HG02623 (cell line): ENCODE results near the gene IPO9.
"Not testable (repeated sequence)": the region's sequence is repeated elsewhere in the genome, so short reads cannot be mapped to it uniquely, and the experiment has no call there.

Source experiments
- ATAC-seq: cut with Tn5 transposase; IDR thresholded peaks from one replicate; pipeline ENCODE4 v1.9.1; 2021; ENCODE audit warnings: moderate library complexity; ENCODE audit not compliant: unreplicated experiment

IPO9 gene

DNA sequence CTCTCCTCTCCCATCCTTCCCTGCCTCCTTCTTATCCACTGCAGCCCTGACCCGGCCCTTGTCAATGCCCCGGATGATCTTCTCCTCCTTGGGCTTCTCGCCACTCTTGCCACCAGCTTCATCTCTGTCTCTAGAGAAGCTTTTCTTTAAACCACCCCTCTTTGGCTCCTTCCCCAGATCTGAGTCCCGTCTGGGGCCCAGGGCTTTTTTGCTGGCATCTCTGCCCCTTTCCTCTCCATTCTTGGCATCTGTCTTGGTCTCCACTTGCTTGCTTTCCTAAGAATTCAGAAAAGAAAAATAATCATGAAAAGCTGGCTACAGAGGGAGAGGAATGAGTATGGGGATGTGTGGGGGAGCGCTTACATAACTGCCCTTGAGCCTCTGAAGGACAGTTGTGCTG, 71.5 kb downstream of the IPO9 start:
- ATAC-seq = no peak

DNA sequence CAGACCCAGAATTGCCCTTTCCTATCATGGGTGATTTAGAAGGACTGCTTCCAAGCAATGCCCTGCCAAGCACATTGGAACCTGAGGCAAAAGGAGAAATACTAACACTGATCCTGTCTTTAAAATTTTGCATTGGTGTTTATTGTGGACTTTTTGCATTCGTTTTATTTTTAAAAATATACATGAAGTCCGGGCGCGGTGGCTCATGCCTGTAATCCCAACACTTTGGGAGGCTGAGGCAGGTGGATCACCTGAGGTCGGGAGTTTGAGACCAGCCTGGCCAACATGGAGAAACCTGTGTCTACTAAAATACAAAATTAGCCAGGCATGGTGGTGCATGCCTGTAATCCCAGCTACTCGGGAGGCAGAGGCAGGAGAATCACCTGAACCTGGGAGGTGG, 72.1 kb downstream of the IPO9 start:
- not testable (repeated sequence) for ATAC-seq

DNA sequence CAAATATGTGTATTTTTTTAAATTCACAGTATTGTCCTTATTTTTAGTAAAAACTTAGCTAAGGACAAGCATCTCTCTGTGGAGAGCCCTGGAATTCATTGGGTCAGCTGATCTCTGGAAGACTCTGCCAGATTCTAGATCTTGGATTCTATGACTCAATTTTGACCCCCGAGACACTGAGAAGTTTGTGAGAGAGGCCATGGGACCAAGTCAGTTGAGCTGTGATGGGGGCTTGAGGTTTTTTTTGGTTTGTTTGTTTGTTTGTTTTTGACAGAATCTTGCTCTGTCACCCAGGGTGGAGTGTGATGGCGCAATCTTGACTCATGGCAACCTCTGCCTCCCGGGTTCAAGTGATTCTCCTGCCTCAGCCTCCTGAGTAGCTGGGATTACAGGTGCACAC, 73.2 kb downstream of the IPO9 start:
- no peak for ATAC-seq

DNA sequence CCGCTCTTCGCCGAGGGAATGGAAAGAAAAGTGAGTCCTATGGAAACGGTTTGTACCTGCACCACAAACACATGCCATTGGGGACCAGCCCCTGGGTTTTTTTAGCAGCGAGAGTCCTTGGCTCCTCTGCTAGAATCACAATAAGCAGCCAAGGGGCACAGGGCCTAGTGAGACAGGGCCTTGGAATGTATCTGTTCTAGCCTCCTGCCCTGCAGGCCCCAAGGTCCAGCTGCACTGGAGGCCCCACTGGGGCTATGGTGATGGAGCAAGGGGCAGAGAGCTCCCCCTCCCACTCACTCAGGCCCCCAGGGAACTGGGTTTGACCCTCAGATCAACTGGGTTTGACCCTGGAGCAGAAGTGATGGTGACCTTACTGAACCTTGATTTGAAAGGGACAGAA, 74.2 kb downstream of the IPO9 start:
- no peak for ATAC-seq

DNA sequence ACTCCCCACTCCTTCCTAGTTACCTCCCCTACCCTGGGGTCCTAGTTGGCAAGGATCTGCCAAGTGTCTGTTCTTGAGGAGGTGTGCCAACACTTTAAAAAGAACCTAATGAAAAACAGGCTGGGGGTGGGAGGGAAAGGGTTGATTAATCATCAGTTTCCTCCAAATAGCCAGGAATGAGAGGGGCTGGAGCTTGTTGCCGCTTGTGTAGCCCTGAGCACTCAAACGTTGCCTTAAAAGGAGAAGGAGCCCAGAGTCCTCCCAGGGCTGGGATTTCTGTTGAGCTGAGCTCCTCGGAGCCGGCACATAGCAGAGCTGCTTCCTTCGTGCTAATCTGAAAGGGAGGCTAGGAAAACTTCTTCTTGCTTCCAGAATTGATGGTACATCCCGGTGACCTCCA, 75.6 kb downstream of the IPO9 start:
- ATAC-seq = no peak

DNA sequence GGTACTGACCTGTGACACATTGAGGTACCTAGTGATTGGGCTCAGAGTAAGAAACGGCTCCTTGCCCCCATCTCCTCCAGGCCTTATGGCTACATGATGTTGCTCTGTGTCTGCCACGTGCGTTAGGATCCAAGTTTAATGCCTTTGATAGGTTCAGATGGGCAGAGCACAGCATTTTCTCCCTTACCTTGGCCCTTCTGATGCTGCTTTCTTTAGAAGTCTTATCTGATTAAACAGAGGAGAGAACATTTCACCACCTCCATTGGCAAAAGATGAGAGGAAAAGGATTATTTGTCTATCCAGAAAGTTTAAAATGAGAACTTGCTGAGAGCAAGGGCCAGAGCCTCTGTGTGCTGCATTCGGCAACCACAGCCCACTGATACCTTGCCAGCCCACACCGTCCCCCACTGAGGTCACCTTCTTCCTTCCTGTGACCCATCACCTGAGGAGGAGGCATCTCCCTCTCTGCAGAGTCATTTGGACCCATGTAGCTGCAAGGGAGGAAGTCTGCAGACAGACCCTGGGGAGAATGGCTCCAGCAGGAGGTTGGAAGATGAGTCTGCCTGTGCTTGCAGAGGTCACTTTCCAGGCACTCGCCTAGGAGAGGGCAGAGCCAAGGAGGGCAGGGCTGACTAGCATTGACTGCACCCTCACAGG, 76.4 kb downstream of the IPO9 start:
- ATAC-seq = no peak

DNA sequence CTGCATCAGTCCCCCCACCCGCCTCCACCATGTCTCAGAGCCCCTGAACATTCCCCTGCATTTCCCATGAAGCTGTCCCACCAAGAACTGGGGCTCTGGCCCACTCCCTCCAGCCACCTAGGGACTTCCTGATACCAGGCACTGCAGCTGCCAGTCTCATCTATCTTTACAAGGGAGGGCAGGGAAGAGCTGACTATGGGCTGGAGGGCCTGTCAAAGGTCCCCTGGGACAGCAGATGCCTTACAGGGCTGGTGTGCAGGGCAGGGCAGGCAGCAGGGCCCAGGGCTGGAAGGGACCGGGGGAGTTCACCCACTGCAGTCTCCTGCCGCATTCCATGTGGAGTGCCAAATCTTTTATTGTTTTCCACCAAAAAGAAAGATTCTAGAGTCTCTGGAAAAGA, 77.4 kb downstream of the IPO9 start:
- no peak for ATAC-seq

DNA sequence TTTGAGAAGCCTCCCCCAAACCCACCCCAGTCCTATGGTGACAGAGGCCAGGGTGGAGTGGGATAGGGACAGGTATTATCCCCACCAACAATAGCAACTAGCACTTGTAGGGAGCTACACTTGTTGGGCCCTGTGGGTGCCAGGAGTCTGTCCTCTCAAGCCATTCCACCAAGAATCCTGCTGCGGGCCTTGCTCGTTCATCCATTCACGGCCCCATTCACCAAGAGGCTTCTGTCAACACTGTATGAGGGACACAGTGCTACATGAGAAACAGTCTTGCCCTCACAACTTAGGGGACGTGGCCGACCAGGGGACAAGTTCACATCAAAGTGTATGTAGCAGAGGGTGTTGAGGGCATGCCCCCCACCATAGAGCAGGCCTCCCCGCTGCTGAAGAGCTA, 78.7 kb downstream of the IPO9 start:
- ATAC-seq = no peak

DNA sequence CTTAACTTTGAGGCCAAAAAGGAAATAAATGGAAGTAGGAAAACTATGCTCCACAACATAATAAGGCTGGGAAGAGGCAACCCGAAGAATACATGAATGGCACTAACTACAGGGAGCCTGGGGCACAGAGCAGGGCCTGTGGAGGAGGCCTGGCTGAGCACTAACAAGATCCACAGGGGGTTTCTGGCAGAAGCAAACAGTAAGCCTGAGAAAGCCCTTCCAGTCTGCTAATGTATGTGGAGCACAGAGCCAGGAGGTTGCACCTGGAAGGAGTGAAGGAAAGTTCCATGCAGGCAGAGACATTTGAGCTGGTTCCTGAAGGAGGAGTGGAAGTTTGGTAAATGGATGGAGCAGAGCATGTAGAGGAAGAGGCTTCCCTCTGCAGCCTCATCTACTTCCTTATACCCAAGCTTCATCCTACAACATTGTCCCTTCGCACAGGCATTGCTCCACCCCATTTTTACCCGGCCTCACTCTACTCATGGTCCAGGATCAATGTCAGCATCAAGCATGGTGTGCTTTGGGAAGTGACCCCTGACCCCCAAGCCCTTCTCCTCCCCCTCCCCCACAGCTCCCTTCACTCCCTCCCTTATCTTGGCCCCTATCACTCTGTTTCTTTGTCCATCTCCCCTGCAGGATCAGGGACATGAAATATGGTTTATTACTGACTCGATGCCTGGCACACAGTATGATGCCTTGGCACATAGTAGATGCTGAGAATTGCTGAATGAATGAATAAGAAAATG, 83.0 kb downstream of the IPO9 start:
- no peak for ATAC-seq

DNA sequence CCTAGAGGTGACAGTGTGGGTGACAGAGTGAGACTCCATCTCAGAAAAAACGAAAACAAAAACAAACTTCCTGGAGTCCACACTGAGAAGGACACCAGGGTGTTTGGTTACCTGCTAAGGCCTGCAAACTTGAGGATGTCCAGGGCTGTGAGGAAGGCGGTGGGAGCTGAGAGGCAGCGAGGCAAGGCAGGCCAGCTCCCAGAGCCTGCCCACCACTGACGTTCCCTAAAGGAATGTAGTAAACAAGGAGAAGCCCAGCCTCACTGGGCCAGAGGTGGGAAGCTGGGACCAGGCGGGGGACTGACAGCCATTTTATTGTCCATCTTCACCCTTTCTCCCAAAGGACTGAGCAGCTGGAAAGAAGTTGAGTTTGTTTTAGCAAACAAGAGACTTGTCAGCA, 83.9 kb downstream of the IPO9 start:
- ATAC-seq = no peak

DNA sequence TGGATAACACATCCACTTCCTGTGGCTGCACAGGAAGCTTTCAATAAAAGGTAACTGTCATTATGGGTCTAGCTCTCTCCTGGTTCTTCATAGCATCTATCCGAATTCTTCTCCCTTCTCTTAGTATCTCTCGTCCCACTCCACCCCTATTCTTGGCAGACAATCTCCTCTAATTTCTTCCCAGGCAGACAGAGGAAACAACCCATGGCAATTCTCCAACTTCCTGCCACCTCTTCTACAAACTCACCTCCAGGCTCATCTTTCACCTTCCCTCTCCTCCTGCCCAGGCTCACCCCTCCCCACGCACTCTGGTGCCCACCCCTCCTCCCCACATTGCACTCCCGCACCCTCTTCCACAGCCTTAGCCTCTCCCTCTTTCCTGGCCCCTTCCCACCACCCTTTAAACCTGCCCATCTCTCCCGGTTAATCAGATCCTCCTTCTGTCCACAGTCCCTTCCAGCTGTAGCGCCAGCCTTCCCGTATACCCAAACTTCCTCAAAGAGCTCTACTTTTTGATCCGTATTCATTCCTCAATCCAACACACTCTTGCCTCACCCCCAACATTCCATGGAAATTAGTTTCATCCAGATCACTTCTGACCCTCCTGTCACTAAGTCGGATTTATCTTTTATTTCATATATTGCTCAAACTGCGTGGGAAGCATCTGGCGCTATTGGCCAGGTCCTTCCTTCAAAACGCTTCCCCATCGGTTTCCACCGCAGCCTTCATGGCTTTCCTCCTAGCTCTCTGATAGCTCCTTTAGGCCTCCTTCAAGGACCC, 85.7 kb downstream of the IPO9 start:
- no peak for ATAC-seq

DNA sequence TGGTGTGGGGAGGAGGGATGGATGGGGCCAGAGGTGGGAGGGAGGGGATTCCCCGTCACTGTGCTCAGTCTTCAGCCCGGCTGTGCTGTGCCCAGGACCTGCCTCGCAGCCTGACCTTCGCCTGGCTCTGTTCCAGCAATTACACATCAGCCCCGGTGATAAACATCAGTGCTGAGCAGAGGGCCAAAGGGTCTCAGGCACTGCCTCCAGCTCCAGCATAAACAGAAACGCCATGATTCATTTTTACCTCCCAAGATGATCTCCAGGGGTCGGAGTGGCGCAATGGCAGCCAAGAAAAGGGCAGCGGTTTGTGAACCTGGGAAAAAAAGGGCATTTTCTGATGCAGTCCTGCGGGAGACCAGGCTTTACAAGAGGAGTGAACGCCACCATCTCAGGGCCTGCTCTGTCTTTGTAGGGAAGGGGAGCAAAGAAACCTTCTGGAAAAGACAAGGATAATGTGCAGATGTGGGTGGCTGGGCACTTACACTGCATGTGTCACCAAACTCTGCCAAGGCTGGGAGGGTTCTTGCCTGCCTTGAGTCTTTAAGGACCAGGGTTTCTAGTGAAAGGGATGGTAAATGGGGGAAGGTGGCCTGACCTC, 87.8 kb downstream of the IPO9 start:
- no peak for ATAC-seq

DNA sequence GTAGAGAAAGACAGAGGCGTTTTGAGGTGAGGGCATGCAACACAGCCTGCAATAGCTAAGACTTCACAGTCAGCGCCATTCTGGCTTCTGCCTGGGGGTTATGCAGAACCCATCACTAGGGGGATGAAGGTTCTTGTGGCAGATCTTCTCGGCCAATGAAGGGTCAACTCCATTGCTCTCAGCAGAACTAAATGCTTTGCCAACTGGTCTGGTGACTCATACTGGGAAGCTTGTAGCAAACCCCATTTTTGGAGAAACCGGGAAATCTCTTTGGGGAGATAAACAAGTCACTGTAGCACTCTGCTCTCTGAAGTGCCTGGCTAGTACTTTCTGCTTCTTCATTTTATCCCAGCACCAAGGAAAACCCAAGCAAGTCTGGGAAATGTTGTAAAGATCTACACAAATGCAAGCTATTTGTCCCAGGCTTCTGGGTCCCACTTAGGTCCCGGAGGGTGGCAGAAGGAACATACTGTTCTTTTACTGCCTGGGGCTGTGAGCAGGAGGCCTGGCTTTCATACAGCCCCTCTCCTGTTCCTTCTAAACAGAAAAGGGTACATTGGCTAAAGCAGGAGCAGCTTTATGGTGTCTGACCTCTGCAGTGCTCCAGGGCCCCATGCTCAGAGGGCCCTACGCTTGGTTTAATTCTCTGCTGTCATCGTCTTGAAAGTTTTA, 88.5 kb downstream of the IPO9 start:
- no peak for ATAC-seq

DNA sequence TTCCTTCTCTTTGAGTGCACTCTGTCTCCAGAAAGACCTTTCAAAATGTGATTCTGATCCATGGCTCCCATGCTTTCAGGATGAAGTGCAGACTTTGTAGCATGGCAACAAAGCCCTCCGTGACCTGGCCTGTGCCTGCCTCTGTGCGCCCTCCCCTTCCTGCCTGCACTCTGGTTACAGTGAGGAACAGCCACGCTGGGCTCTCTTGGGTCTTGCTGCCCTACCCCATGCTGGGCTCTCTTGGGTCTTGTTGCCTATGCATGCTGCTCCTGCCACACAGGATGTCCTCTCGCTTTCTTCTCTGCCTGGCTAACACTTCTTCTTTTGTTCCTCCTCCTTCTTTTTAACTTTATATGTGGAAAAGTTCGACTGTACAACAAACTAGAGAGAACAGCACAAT, 89.4 kb downstream of the IPO9 start:
- ATAC-seq = no peak

DNA sequence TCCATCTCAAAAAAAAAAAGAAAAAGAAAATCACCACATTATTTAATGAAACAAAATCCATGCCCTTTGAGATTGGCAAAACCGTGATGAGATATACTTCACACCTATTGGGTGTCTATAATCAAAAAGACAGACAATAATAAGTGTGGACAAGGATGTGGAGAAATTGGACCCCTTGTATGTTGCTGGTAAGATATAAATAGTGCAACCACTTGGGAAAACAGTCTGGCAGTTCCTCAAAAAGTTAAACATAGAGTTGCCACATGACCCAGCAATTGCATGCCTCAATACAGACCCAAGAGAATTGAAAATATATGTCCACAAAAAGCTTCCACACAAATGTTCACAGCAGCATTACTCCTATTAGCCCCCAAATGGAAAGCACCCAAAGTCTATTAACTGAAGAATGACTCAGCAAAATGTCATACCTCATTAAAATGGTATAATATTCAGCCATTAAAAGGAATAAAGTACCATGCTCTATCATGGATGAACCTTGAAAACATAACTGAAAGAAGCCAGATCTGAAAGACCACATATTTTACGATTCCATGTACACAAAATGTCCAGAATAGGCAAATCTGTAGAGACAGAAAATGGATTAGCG, 93.1 kb downstream of the IPO9 start:
- no peak for ATAC-seq

DNA sequence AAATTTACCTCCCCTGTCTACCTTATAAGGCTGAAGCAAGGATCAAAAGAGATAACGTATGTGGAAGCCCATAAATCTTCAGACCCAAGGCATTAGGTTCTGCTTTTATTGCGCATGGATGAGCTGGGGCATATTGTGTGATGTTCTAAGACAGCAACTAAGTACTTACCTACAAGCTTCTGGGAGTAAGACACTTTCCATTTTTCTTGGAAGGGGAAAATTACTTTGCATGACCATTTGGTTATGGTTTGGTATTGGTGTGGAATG, 96.3 kb downstream of the IPO9 start:
- ATAC-seq = no peak

DNA sequence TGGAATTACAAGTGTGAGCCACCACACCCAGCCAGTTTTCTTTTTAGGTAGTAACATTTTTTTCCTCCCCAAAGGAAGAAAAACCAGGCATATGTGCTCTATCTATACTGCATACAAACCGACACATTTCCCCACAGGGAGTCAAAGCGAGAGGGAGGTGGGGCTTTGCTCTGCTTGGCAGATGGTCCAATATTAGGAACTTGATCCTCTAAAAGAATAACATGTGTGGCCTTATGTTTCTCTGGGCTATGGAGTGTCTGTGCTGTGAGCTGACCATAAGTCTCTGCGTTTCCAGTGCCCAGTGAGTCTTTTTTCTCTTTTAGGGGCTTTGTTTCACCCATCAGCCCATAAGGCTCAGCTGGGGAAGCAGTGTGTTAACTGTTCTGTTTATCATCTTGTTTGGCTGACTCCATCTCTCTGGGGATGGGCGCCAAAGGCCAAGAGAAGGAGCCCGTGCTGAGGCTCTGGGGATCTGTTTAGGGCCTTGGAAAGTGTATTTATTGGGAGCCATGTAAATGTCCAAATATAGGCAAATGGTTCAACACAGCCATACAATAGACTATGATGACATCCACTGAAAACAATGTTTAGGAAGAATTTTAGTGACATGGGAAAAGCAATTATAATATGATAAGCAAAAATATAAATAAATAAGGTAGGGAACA, 97.2 kb downstream of the IPO9 start:
- no peak for ATAC-seq

DNA sequence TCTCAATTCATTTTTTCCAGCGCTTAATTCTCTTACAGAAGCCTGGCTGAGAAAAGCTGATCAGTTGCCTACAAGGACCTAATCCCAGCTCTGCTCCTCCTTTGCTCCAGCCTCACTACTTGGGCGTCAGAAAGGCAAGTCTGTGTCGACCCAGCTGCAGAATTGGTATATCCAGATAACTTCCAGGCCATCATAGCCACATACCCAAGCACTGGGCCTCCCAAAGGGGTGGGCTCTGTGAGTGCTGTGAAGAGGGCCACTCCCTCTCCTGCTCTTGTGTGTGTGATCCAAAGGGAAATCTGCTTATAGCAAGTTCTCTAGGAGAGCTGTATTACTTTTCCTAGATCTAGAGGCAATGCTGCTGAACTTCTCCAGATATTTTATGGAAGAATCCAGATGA, 99.3 kb downstream of the IPO9 start:
- ATAC-seq = no peak

DNA sequence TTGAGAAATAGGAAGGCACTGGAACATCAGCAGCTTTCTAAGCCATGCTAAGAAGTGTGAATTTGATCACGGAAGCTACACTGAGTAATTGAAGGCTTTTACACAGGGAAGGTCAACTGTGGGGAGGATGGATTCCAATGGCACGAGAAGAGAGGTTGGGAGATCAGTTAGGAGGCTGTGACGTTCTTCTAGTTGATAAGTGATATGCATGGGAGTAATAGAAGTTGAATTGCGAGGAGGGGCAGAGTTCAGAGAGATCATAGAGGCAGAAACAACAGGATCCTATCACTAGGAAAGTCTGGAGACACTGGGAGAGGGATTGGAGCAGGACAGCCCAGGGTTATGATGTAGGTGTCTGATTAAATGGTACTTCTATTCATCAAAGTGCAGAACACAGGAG, 101.2 kb downstream of the IPO9 start:
- ATAC-seq = no peak

DNA sequence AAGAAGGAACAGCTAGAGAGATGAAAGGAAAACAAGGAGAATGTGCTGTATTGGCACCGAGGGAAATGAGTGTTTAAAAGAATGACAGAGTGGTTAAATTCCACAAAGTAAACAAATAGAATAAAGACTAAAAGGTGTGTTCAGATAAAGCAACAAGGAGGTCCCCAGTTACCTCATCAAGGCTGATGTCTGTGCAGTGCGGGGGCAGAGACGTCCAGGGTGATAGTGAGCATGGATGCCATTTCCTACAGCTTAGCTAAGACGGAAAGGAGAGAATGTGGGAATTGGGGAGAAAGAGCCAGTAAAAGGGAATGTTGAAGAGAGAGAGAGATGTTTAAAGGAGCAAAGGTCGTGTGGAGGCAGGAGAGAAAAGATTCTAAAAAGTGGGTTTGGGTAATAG, 101.8 kb downstream of the IPO9 start:
- no peak for ATAC-seq
